GM12891 (cell line): ENCODE results near the gene NEMP1.

Experiments used
- DNase-seq: peaks from one replicate; pipeline ENCODE4 v3.0.0; 2011; ENCODE audit warnings: low spot score; ENCODE audit not compliant: insufficient read length
- FAIRE-seq: peaks from 2 replicates; lab custom pipeline; 2011; peaks lifted over from hg19 to GRCh38; lab: Jason Lieb, UNC
- PAX5 ChIP-seq: IDR thresholded peaks from 2 replicates; pipeline ENCODE4 v1.6.1; 2011; ENCODE audit warnings: low read length, moderate library complexity, mild to moderate bottlenecking; ENCODE audit not compliant: insufficient read depth, severe bottlenecking
- POLR2A ChIP-seq: IDR thresholded peaks from 2 replicates; pipeline ENCODE4 v1.6.1; 2011; ENCODE audit warnings: low read depth, low read length, control low read depth
- POLR2AphosphoS5 ChIP-seq: IDR thresholded peaks from 2 replicates; pipeline ENCODE4 v1.6.1; 2011; ENCODE audit warnings: low read depth, low read length, control low read depth
- POU2F2 ChIP-seq: IDR thresholded peaks from 2 replicates; pipeline ENCODE4 v1.6.1; 2011; ENCODE audit warnings: low read depth, mild to moderate bottlenecking, control low read depth, low read length, moderate library complexity
- SPI1 ChIP-seq: IDR thresholded peaks from 2 replicates; pipeline ENCODE4 v1.6.1; 2011; ENCODE audit warnings: low read depth, low read length, control low read depth
- TAF1 ChIP-seq: IDR thresholded peaks from 2 replicates; pipeline ENCODE4 v1.6.1; 2011; ENCODE audit warnings: low read depth, low read length, control low read depth

The NEMP1 gene

GRCh38 chr12:57096748-57097553, 18.4 kb upstream of the NEMP1 start:
- FAIRE-seq, result no peak
- TF ChIP-seq POLR2AphosphoS5 (no peak), SPI1 (no peak), POU2F2 (no peak), PAX5 (no peak), TAF1 (no peak), POLR2A (no peak)
- no peak for DNase-seq

- TF ChIP-seq TAF1 (no peak), POLR2A (no peak), SPI1 (no peak), PAX5 (no peak), POU2F2 (no peak), POLR2AphosphoS5 (no peak)
- DNase-seq (no peak), FAIRE-seq (no peak)
These were observed 17.5 kb upstream of the NEMP1 start for GRCh38 chr12:57096099-57096572.

GRCh38 chr12:57095440-57095839, 16.8 kb upstream of the NEMP1 start:
- DNase-seq, result no peak
- no peak for FAIRE-seq
- no peak for TF ChIP-seq TAF1
- TF ChIP-seq POU2F2, result no peak
- no peak for TF ChIP-seq SPI1
- TF ChIP-seq POLR2A, result no peak
- TF ChIP-seq POLR2AphosphoS5, result no peak
- no peak for TF ChIP-seq PAX5

- no peak for TF ChIP-seq TAF1
- peak; percentile 56; the same call in 1 of the 2 replicates for TF ChIP-seq POLR2A
- peak; percentile 73 for TF ChIP-seq POLR2AphosphoS5
- FAIRE-seq, result no peak
- no peak for DNase-seq
These were observed 15.9 kb upstream of the NEMP1 start for GRCh38 chr12:57094208-57095160.

GRCh38 chr12:57093415-57094207, 15.0 kb upstream of the NEMP1 start:
- DNase-seq, result peak; percentile 86
- no peak; the same call in 1 of the 2 replicates for TF ChIP-seq POLR2AphosphoS5
- TF ChIP-seq POU2F2, result peak; percentile 42; the same call in 1 of the 2 replicates
- TF ChIP-seq PAX5, result no peak
- peak; percentile 62 for TF ChIP-seq POLR2A
- TF ChIP-seq SPI1, result peak; percentile 59
- 0 out of 2 replicates have a peak, but pooled peaks have one; percentile 64 for TF ChIP-seq TAF1
- FAIRE-seq, result peak; percentile 98

- TF ChIP-seq POU2F2, result no peak
- no peak for TF ChIP-seq TAF1
- TF ChIP-seq POLR2AphosphoS5, result no peak
- no peak for FAIRE-seq
These were observed 14.4 kb upstream of the NEMP1 start for GRCh38 chr12:57092876-57093414.

GRCh38 chr12:57092529-57092862, 13.9 kb upstream of the NEMP1 start:
- no peak for DNase-seq
- no peak for FAIRE-seq
- TF ChIP-seq PAX5 (no peak), POLR2A (peak; percentile 20; the same call in 1 of the 2 replicates)

More at GRCh38 chr12:57092876-57093414, 14.4 kb upstream of the NEMP1 start:
- DNase-seq, result no peak

GRCh38 chr12:57091638-57092528, 13.3 kb upstream of the NEMP1 start:
- no peak for TF ChIP-seq PAX5
- no peak for TF ChIP-seq POLR2A
- no peak for DNase-seq
- FAIRE-seq, result no peak
